ENCODE measurements around the gene RAB40B. TPM values are rescaled to one million over a fixed set of nuclear protein-coding genes. Genes with fewer than 3 reads are reported as not detected.

The RAB40B gene
- total and polyA plus RNA-seq, 2 of the 13 experiments (the other 11 are each of a cell fraction or from before 2014, with no cell fraction given) = 6.2 to 6.5 TPM

GRCh38 chr17:82704886-82705285 is 6.4 kb upstream of the RAB40B start:
- CTCF ChIA-PET (ENCODE audit: low intra/inter-chr PET ratio, low total read pairs) = no interaction called here
- H3K4me1 ChIP-seq (ENCODE audit: insufficient read depth, low read length) = peaks cover 63% of the 10 kb centered on the region
- POLR2A ChIA-PET = no interaction called here
- WGBS (ENCODE audit: low lambda C conversion rate) = 30% methylated on average over 12 of the region's 13 CpGs
- BruUV-seq (replicated peaks) = no TSS peak
- peaks cover under 1 to 23% of the 10 kb centered on the region in 2 experiments; a peak in 3 of 5 replicates for H3K27me3 ChIP-seq (ENCODE audit: control insufficient read depth in 1 of 2, insufficient read depth in 2 of 2, low read length in 2 of 2)
- peak; percentile 6; the same call in 2 of the 3 replicates for ATAC-seq
- FAIRE-seq = no peak
- in situ Hi-C loops (cut with HindIII; ENCODE audit: extremely low pct_ligation_motif_present, low pct_unique_long_range_greater_than_20kb) (no loop called here), intact Hi-C loops (cut with micrococcal nuclease; ENCODE audit: unreplicated experiment) (loop anchor here (1.0 kb wide), 1 partner anchor 33 kb away; no protein-coding TSS in a partner anchor)
- H2AFZ ChIP-seq (ENCODE audit: low read length) = no peak overlapping the region
- no peak overlapping the region for H3K9ac ChIP-seq (ENCODE audit: insufficient read depth, low read depth, low read length)
- DNase-seq (ENCODE audit: low spot score) = no peak
- H3K4me2 ChIP-seq (ENCODE audit: low read depth, low read length) = peak overlapping the region; percentile 84
- peak overlapping the region; percentile 26 to 60 (median 27) for H3K4me3 ChIP-seq (replicated peaks in 1 of 3; ENCODE audit: insufficient read depth in 1 of 3, low read depth in 2 of 3, low read length in 3 of 3)
- no peaks in the 10 kb centered on the region for H3K36me3 ChIP-seq (replicated peaks in 1 of 2; ENCODE audit: control insufficient read depth in 1 of 2, insufficient read depth in 2 of 2, low read length in 2 of 2)
- no peaks in the 10 kb centered on the region for H4K20me1 ChIP-seq (ENCODE audit: insufficient read depth, low read length)
- H3K79me2 ChIP-seq (ENCODE audit: insufficient read depth, low read length) = no peaks in the 10 kb centered on the region
- H3K9me3 ChIP-seq (ENCODE audit: low read length) = no peaks in the 10 kb centered on the region
- no peak overlapping the region for H3K27ac ChIP-seq (ENCODE audit: extremely low read length, insufficient read depth, low read length)
- TF ChIP-seq HNF4G (IDR thresholded peaks at IDR 0.05; ENCODE audit: borderline replicate concordance, low read depth, low read length) (0 out of 2 replicates have a peak, but pooled peaks have one; percentile 14), HNF4G (CRISPR knock-in tag; IDR thresholded peaks at IDR 0.05; ENCODE audit: borderline replicate concordance, low read depth) (no peak), ZSCAN29 (CRISPR knock-in tag; conservative IDR thresholded peaks at IDR 0.05) (no peak), ZNF547 (CRISPR knock-in tag; IDR thresholded peaks at IDR 0.05) (0 out of 2 replicates have a peak, but pooled peaks have one; percentile 2), SAP130 (CRISPR knock-in tag; IDR thresholded peaks at IDR 0.05; ENCODE audit: low read depth) (no peak), ZNF326 (CRISPR knock-in tag; IDR thresholded peaks at IDR 0.05; ENCODE audit: borderline replicate concordance) (no peak), ZSCAN31 (CRISPR knock-in tag; IDR thresholded peaks at IDR 0.05; ENCODE audit: low read depth) (no peak), ZNF180 (CRISPR knock-in tag; IDR thresholded peaks at IDR 0.05; ENCODE audit: borderline replicate concordance, low read depth) (no peak), ZNF780A (CRISPR knock-in tag; IDR thresholded peaks at IDR 0.05) (no peak), KDM4B (CRISPR knock-in tag; IDR thresholded peaks at IDR 0.05) (no peak), HOXA9 (CRISPR knock-in tag; IDR thresholded peaks at IDR 0.05; ENCODE audit: borderline replicate concordance) (no peak), ZNF766 (CRISPR knock-in tag; IDR thresholded peaks at IDR 0.05; ENCODE audit: borderline replicate concordance) (no peak), AGO1 (IDR thresholded peaks at IDR 0.05; ENCODE audit: low read depth, low read length, poor library complexity, severe bottlenecking) (no peak), LBX2 (CRISPR knock-in tag; IDR thresholded peaks at IDR 0.05; ENCODE audit: borderline replicate concordance) (0 out of 2 replicates have a peak, but pooled peaks have one; percentile 30), ZNF564 (CRISPR knock-in tag; IDR thresholded peaks at IDR 0.05) (0 out of 2 replicates have a peak, but pooled peaks have one; percentile 12), BRF2 (CRISPR knock-in tag; IDR thresholded peaks at IDR 0.05) (no peak), ATF7-NPFF (CRISPR knock-in tag; IDR thresholded peaks at IDR 0.05; ENCODE audit: low read depth) (no peak), ZNF761 (CRISPR knock-in tag; conservative IDR thresholded peaks at IDR 0.05) (0 out of 2 replicates have a peak, but pooled peaks have one; percentile 14), SNAI1 (CRISPR knock-in tag; IDR thresholded peaks at IDR 0.05; ENCODE audit: borderline replicate concordance) (no peak), HNRNPK (IDR thresholded peaks at IDR 0.05; ENCODE audit: low read depth, low read length, poor library complexity, severe bottlenecking) (no peak)
- TF ChIP-seq, protein P1, sequence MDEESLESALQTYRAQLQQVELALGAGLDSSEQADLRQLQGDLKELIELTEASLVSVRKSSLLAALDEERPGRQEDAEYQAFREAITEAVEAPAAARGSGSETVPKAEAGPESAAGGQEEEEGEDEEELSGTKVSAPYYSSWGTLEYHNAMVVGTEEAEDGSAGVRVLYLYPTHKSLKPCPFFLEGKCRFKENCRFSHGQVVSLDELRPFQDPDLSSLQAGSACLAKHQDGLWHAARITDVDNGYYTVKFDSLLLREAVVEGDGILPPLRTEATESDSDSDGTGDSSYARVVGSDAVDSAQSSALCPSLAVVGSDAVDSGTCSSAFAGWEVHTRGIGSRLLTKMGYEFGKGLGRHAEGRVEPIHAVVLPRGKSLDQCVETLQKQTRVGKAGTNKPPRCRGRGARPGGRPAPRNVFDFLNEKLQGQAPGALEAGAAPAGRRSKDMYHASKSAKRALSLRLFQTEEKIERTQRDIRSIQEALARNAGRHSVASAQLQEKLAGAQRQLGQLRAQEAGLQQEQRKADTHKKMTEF (CRISPR knock-in tag; IDR thresholded peaks at IDR 0.05) = no peak
- TF ChIP-seq, protein P2, sequence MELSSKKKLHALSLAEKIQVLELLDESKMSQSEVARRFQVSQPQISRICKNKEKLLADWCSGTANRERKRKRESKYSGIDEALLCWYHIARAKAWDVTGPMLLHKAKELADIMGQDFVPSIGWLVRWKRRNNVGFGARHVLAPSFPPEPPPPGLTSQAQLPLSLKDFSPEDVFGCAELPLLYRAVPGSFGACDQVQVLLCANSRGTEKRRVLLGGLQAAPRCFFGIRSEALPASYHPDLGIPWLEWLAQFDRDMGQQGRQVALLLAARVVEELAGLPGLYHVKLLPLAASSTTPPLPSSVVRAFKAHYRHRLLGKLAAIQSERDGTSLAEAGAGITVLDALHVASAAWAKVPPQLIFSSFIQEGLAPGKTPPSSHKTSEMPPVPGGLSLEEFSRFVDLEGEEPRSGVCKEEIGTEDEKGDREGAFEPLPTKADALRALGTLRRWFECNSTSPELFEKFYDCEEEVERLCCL (CRISPR knock-in tag; IDR thresholded peaks at IDR 0.05; ENCODE audit: borderline replicate concordance) = no peak
